Measurements from ENCODE around the gene PELI2.

Gene PELI2

DNA sequence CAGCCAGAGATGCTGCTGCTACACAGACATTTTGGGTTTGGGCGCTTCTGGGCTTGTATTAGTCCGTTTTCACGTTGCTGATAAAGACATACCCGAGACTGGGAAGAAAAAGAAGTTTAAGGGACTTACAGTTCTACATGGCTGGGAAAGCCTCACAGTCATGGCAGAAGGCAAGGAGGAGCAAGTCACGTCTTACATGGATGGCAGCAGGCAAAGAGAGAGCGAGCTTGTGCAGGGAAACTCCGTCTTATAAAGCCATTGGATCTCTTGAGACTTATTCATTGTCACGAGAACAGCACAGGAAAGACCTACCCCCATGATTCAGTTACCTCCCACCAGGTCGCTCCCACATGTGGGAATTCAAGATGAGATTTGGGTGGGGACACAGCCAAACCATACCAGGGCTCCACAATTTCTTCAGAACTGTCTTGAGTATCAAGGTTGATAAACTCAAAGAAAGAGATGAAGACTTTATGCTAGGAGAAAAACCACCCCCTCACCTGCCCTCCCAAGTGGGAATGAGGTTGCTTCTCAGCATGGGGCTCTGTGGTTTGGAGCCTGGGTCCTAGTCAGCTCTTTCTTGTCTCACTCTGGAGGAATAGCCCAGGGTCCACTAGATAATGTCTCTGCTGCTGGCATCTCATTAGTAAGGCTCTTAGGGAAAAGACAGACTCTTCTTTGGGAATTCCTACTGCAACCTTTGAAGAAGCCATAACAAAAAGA, 200.3 kb downstream of the PELI2 start:
- DNase-seq = no peak

DNA sequence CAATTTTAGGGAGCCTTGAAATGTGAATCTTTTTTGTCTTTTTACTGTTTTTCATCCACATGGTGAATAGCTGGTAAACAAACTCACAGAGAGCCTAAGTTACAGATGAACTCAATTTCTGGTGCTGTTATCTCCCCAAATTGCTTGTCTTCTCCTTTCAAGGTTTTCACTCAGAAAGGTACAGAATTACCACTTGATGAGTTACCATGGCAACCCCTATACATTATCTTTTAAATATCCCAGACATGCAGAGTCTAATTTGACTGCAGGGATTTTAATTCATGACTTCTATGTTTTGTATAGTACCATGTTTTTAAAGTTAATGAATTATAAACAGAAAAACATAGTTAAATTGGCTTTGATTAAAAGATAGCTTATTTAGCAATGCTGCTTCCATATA, 203.7 kb downstream of the PELI2 start:
- no peak for DNase-seq

DNA sequence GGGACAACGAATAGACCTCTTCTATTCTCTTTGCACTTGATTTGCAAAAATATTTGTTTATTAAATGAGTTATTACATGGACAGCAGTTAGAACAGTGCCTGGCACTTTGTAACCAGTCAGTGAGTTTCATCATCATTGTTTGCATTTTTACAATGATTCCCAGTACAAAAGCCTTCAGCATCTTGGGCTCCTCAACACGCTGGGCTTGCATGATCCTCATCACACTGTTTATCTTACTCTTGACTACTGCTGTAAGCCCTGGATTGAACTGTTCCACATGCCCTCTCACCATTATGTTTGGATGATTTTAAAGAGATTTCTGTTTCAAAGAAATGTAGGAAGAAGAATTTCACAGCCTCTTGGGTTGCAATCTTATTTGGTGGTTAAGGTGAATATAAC, 204.3 kb downstream of the PELI2 start:
- no peak for DNase-seq

DNA sequence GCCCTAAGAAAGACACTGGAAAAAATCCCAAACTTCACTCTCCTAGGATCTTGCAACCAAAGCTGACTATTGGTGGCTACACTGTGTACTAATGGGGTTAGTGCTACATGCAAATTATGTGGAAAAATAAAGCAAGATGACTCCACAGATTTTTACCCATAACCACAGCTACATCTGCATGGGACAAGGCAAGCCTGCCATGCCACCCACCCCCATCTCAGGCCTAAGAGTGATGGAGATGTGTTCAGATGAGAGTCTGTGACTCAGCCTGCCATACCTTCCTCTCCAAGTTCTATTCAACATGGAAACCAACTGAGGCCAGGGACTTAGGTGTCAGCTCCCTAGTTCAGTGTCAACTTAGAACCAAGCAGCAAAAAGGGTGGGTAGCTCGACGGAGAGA, 206.2 kb downstream of the PELI2 start:
- DNase-seq = no peak

DNA sequence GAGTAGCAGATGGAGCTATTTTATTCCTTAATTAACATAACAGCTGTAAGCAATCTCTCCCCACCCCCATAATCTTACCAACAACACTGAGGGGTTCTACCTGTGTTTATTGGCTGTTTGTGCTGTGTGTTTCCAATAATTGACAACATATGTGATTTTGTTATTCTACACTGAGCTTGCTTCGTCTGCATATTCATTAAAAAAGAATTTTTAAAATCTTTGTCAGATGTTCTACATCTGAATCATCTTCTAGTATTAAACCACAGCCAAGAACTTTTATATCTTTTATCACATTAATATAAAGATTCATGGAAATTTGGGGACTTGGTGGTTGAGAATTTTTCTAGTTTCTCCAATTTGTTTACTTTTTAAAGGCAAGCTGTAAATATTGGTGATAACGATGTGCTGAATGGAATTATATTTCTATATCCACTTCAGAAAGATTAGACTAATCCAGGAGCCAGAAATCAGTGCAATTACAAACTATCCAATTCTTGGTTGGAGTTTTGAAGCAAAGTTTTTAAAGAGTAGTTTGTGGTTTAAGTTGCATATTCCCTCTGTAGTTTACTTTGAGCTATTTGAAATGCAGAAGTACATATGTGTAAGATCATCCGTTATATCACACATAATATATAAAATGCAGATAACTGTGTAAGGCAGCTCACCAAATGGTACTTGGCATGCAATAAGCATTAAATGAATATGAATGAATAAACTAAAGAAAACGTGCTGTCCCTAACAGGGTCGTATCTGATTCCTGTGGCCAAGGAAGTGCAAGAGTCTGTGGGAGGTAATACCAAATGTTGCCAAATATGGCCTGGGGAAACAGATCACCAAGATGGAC, 206.9 kb downstream of the PELI2 start:
- no peak for DNase-seq

DNA sequence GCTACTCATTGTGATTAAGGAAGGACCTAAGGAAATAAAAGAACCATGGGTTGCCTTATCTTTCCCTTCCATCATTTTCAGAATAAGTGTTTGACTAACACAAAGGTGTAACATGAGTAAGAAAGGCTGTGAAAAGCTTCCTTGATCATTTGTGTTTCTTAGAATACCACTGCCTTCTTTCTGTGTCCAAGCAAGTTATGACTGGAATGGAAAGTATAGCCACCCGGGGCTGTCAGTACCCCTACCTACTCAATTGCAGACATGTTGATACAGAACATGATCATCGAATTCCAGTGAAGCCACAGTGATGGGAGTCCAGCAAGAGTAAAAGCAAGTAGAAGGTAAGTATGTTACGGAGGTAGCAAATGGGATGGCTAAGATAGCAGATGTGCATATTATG, 209.8 kb downstream of the PELI2 start:
- no peak for DNase-seq

DNA sequence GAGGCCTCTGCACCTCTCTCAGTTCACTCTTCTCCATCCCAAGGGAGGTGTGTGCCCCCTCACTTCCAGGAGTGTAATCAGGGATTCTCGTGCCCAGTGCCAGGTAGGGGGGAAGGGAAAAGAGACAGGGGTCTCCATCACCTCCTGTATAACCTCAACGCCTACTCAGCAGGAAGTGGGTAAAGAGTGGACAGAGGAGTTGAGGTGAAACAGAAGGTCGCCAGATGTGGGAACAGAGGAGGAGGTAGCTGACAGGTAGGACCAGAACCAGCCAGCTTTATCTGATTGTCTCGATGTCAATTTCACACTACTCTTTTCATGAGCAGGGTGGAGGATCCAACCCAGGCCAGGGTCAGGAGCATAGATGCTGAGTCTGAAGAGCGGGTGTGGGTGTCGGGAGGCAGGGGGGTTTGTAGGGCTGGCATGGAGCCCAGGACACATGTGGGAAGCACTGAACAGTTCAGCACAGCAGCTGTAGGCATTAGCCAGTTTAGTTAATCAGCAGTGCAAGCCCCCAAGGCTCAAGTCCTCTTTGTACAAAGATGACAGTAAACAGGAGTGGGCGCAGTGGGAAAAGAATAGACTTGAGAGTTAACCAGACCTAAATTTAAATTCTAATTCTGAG, 213.5 kb downstream of the PELI2 start:
- no peak for DNase-seq

DNA sequence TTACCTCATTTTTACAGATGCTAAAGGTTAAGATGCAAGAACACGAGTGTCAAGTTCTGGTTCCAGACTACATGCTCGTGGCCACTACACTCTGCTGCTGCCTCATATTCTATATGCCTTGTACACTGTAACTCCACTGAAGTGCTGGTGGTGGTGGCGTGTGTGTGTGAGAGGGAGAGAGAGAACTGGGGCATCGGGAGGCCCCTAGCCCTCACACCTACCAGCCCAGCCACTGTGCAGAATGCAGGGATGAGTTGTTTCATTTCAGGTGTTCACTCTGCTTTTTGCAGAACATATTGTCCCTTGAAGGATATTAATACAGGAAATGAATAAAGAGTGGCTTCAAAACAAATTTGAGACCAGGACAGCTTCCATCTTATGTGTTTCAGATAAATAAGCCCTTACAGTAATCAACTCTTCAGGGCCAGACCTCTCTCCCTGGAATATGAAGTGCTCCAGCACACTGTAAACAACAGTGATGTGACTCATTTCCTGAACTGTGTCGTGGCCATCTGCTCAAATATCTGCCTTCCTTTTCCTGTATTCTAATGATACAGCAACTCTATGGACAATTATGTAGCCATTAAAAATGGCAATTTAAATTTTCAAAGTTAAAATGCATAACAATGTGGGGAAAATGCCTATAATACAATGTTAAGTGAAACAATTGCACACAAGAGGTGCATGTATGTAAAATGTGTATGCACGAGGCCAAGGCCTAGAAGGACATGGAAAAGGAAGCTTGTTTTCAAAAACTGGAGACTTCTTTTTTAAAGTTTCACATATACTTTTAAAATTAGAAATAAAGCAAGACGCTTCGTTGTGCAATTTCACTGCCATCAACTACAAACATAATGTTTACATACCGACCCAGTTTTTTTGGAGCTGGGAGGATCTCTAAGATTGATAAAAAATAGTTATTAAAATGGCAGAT, 215.4 kb downstream of the PELI2 start:
- DNase-seq = no peak

DNA sequence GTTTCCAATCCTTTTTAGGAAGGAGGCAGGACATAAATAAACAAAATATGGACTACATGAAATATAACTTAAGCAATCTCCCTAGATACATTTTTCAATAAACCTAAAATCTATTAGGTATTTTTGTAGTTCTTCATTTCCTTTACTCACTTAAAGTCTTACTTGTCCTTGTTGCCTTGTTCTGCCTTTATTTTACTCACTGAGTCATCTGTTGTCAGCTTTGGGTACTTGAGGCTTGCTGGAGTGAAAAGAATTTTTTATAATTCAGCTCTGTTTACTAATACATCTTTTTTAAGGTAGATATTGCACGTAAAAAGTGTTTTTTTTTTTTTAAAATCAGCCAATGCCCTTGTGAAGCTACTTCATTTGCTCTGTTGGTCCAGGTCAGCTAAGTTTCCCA, 216.2 kb downstream of the PELI2 start:
- DNase-seq = no peak

DNA sequence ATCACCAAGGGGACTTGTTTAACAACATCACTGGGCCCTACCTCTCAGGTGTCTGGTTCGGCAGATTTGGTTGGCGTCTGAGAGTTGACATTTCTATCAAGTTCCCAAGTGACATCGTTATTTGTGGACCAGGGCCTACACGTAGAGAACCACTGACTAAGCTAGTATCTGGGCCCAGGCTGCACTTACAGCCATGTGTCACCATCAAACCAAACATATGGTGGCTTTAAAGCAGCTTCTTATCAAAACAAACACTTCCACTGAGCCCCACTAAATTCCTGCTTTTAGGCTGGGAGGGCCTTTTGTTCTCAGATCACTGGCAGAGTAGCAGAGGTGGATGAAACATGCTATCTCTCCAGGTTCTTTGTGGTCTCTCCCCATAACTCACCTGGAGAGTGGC, 220.5 kb downstream of the PELI2 start:
- no peak for DNase-seq

DNA sequence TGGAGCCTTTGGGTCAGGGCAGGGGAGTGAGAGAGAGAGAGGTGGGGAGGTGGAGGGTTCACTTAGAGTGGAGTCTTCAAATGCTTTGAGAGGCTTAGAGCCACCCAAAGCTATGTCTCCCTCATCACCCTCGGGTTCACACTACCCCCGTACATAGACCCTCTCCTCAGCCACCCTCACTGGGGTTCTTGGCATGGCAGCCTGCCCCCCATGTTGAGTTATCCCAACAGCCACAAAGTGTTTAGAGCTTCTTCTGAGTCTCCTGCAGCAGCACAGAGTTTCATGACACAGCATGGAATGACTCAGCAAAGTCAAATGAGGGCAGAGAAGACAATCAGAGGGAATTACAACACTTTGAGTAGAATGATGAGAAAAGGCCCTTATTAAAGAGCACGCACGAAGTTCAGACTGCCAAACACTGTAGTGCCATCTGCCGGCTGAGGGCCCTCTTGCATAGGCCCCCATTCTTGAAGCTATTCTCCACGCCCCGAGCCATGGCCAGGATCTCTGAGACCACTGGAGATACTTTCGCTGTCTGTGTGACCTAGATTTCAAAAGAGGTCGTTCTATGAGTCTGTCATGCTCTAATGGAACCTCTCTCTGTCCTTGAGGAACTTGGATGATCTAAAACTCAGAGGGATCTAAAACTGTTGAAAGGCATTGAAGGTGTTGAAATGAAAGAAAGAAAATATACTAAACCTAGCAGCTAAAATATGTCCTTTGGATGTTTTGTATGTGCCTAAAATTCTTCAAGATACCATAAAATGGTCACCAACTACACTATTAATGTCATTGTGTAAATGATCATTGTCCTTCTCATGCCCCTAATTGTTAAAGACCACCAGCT, 221.9 kb downstream of the PELI2 start:
- peak in 2 of 4 experiments; percentile 9 to 38 for DNase-seq

DNA sequence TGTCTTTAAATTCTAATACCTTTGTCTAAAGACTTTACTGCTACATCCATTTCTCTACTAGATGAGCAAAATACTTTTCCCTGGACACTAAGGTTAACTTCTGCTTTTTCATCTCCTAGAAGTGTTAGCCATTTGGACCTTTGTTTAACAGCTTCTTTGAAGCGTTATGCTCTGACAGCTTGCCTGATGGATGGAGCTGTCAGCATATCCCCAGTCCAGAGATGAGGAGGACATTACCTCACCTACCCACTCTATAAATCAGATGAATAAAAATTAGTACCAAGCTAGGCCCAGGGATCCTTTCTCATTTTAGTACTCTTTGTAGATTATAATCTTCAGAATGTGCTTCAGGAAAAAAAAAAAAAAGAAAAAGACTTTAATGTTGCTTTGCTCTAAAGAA, 222.7 kb downstream of the PELI2 start:
- DNase-seq = no peak

DNA sequence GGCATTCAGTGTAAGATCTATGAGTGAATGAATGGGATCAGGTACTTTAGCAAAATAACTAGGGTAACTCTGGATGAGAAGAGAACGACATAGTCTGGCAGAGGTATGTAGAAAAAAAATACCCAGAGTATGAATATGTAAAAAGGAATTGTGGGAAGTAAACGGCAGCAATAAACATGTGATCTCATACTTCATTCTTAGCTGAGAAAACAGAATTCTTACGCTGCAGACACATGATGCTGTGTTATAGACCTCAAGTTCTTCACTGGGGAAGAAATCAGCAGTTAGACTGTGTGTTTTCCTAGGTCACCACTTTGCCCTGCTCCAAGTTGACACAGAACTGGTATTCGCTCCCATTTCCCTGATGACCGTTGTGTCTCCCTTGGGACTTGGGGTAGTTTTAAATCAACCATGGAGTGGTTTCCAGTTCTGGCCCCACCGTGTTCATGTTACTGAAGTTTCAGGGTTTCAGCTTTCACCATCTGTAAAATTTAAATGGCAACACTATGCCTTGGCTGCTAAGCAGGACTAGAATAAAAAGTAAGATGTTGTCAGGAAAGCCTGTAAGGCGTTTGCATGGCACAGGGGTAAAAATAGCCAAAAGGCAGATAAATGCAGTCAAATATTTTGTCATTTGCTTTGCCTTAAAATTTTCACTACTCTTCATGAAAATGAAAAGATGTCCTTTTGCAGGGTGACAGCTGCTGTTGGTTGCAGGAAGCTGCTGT, 223.7 kb downstream of the PELI2 start:
- no peak for DNase-seq

DNA sequence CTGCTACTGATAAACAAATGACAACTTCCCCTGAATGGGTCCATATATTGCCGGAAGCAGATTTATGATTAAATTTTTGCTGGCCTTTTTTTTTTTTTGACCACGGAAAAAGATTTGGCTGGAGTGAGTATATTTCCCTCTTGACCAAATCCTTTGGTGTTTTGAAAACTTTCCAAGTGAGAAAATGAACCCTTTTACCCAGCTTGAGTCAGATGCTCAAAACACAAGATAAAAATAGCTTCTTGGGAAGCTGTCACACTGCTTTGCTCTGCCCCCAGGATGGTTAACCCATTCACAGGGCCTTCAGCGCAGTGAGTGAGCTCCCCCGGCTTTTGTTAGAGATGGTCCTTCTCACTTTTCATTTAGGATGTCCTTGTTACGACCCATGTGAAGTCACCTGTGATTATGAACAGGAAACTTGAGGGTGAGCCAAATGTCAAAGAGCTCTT, 224.3 kb downstream of the PELI2 start:
- no peak for DNase-seq

DNA sequence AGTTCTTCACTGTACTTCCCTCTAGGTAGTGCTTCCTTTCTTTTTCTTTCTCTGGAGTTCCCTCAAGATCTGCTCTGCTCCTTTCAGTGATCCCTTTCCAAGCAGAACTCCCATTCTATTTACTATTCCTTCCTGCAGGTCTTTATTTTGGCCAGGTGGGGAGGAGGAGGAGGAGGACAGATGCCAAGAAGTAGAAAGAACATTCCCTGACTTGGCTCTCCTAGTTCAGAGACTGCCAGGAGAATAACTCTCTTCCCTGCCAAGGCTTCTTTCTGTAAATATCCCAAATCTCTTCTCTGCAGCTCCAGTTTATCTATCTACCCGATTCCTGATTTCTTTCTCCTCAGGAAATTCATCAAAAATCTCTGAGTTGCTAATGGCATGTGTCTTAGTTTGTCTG, 231.7 kb downstream of the PELI2 start:
- no peak for DNase-seq

Data from activated naive CD4-positive, alpha-beta T cell (primary cell).